Measurements from ENCODE around the gene NHEJ1.

DNA sequence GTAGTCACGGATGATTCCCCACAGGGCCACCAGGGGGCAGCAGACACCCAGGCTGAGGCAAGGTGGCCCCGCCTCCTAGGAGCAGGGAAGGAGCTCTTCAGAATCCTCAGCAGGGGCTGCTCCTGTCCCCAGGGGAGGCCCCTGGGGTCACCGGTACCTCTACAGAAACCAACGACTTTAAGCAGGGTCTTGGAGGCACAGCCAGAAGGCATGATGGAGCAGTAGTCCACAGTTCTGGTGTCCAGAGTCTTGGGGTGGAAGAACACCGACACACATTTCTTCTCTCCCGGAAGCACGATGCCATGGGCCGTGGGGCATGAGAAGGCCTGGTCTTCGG lies 130.8 kb downstream of the NHEJ1 start:
- TF ChIP-seq, protein P1, sequence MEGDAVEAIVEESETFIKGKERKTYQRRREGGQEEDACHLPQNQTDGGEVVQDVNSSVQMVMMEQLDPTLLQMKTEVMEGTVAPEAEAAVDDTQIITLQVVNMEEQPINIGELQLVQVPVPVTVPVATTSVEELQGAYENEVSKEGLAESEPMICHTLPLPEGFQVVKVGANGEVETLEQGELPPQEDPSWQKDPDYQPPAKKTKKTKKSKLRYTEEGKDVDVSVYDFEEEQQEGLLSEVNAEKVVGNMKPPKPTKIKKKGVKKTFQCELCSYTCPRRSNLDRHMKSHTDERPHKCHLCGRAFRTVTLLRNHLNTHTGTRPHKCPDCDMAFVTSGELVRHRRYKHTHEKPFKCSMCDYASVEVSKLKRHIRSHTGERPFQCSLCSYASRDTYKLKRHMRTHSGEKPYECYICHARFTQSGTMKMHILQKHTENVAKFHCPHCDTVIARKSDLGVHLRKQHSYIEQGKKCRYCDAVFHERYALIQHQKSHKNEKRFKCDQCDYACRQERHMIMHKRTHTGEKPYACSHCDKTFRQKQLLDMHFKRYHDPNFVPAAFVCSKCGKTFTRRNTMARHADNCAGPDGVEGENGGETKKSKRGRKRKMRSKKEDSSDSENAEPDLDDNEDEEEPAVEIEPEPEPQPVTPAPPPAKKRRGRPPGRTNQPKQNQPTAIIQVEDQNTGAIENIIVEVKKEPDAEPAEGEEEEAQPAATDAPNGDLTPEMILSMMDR (conservative IDR thresholded peaks at IDR 0.05), result peak; percentile 93
- no peak for TF ChIP-seq ZFX (IDR thresholded peaks at IDR 0.05)

Measured in C4-2B (cell line).